ENCODE results near the gene OXSR1. TPM values are rescaled to one million over a fixed set of nuclear protein-coding genes. Genes with fewer than 3 reads are reported as not detected.

The OXSR1 gene
- total RNA-seq, 2 donors from 2014 or later, result 16.1 to 23.7 TPM

GRCh38 chr3:38268522-38268921, 103.2 kb downstream of the OXSR1 start:
- Histone ChIP-seq H3K4me3 (no peak overlapping the region), H3K27ac (no peak overlapping the region), H3K4me1 (peaks cover 26% of the 10 kb centered on the region), H3K36me3 (replicated peaks in 1 of 2; ENCODE audit: insufficient read depth in 1 of 2, low read depth in 2 of 2) (no peaks in the 10 kb centered on the region), H3K27me3 (no peaks in the 10 kb centered on the region), H3K9me3 (no peaks in the 10 kb centered on the region)
- TF ChIP-seq CTCF (IDR thresholded peaks at IDR 0.05) (no peak), POLR2A (IDR thresholded peaks at IDR 0.05) (no peak)
- ATAC-seq, result no peak
- no peak for DNase-seq
- intact Hi-C loops (cut with DNase I), result no loop called here
- 56 to 92% methylated on average over 1 of the region's 1 CpG for WGBS, 2 donors

- DNase-seq, result no peak
- Histone ChIP-seq H3K27ac (no peak overlapping the region), H3K36me3 (replicated peaks in 1 of 2; ENCODE audit: insufficient read depth in 1 of 2, low read depth in 2 of 2) (no peaks in the 10 kb centered on the region), H3K4me1 (peaks cover 11% of the 10 kb centered on the region), H3K9me3 (no peaks in the 10 kb centered on the region), H3K27me3 (no peaks in the 10 kb centered on the region), H3K4me3 (no peak overlapping the region)
- no peak for ATAC-seq
- intact Hi-C loops (cut with DNase I), result no loop called here
- 80 to 95% methylated on average over 3 of the region's 3 CpGs for WGBS, 2 donors
- no peak for TF ChIP-seq POLR2A (IDR thresholded peaks at IDR 0.05)
- TF ChIP-seq CTCF (IDR thresholded peaks at IDR 0.05), result no peak
Observed at GRCh38 chr3:38270606-38271005, 105.3 kb downstream of the OXSR1 start.

GRCh38 chr3:38271553-38271952, 106.2 kb downstream of the OXSR1 start:
- TF ChIP-seq CTCF (IDR thresholded peaks at IDR 0.05) (no peak), POLR2A (IDR thresholded peaks at IDR 0.05) (no peak)
- H3K27ac ChIP-seq, result no peak overlapping the region
- intact Hi-C loops (cut with DNase I), result no loop called here
- H3K9me3 ChIP-seq, result no peaks in the 10 kb centered on the region
- no peaks in the 10 kb centered on the region for H3K27me3 ChIP-seq
- no peak for ATAC-seq
- 89 to 90% methylated on average over 5 of the region's 5 CpGs for WGBS, 2 donors
- no peaks in the 10 kb centered on the region for H3K36me3 ChIP-seq (replicated peaks in 1 of 2; ENCODE audit: insufficient read depth in 1 of 2, low read depth in 2 of 2)
- H3K4me3 ChIP-seq, result no peak overlapping the region
- DNase-seq, result no peak
- H3K4me1 ChIP-seq, result peaks cover 3% of the 10 kb centered on the region

- no peak for ATAC-seq
- Histone ChIP-seq H3K4me3 (no peak overlapping the region), H3K27me3 (no peaks in the 10 kb centered on the region), H3K9me3 (no peaks in the 10 kb centered on the region), H3K4me1 (no peaks in the 10 kb centered on the region), H3K36me3 (replicated peaks in 1 of 2; ENCODE audit: insufficient read depth in 1 of 2, low read depth in 2 of 2) (no peaks in the 10 kb centered on the region), H3K27ac (no peak overlapping the region)
- intact Hi-C loops (cut with DNase I), result no loop called here
- TF ChIP-seq POLR2A (IDR thresholded peaks at IDR 0.05), result no peak
- no peak for TF ChIP-seq CTCF (IDR thresholded peaks at IDR 0.05)
- WGBS, 2 donors, result 81 to 95% methylated on average over 8 to 21 of the region's 21 CpGs
- DNase-seq, result peak in 2 of 4 donors; percentile 13 to 28
Observed at GRCh38 chr3:38274864-38275649, 109.7 kb downstream of the OXSR1 start.

- ATAC-seq, result no peak
- TF ChIP-seq CTCF (IDR thresholded peaks at IDR 0.05) (no peak), POLR2A (IDR thresholded peaks at IDR 0.05) (no peak)
- WGBS, 2 donors, result 91% methylated on average over 8 of the region's 8 CpGs; no CpG with 5 or more reads in 1 of the 2 donors
Observed at GRCh38 chr3:38275658-38276057, 110.3 kb downstream of the OXSR1 start.

More at GRCh38 chr3:38275658-38276057, 110.3 kb downstream of the OXSR1 start:
- Histone ChIP-seq H3K36me3 (replicated peaks in 1 of 2; ENCODE audit: insufficient read depth in 1 of 2, low read depth in 2 of 2) (no peaks in the 10 kb centered on the region), H3K27ac (no peak overlapping the region), H3K4me1 (no peaks in the 10 kb centered on the region), H3K27me3 (no peaks in the 10 kb centered on the region), H3K9me3 (no peaks in the 10 kb centered on the region), H3K4me3 (no peak overlapping the region)
- no peak for DNase-seq
- intact Hi-C loops (cut with DNase I), result no loop called here

Data from body of pancreas (tissue), 4 donors.